Gastroesophageal sphincter (tissue), 3 donors: ENCODE measurements around the gene PGM1.

Source experiments
- EP300 ChIP-seq: sonication (generic); formaldehyde crosslinking; IDR thresholded peaks from one replicate; pipeline ENCODE4 v1.6.1; 2017; ENCODE audit warnings: antibody characterized with exemption, mild to moderate bottlenecking
- POLR2A ChIP-seq, 2 donors: fragments of 450-650 bp; IDR thresholded peaks; one replicate each; pipeline ENCODE4 v1.6.1; 2017; ENCODE audit warnings: antibody characterized with exemption in 2 of 2, mild to moderate bottlenecking in 2 of 2, moderate library complexity in 1 of 2
- POLR2AphosphoS5 ChIP-seq: sonication (generic); formaldehyde crosslinking; IDR thresholded peaks from one replicate; pipeline ENCODE4 v1.6.1; 2017; ENCODE audit warnings: antibody characterized with exemption
- TF ChIP-seq, protein P1 (sequence below), 4 experiments: fragments of 200-600 bp in 2 of 4; fragments of 450-650 bp in 2 of 4; sonication (generic) in 1 of 4; IDR thresholded peaks; one replicate each; pipeline ENCODE4 v1.5.1; 2017 to 2019; ENCODE audit warnings: antibody characterized with exemption in 4 of 4, mild to moderate bottlenecking in 2 of 4, moderate library complexity in 2 of 4

DNA sequence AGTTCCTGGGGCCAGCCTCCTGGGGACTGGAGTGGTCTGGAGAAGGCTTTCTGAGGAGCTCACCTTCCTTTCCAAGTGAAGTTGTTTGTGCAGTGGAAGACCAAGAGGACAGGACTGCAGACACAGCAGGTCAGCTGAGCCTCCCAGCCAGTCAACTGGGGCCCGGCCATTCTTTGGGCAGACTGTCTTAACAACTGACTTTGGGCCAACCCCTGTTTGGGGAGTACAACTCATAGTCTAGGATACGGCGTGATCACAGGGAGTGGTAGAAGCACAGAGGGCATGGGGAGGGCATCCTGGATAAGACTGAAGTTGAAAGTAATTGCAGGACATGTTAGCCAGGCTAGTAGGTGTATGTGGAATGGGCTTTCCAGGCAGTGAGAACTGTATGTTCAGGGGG is 50.3 kb downstream of the PGM1 start:
- TF ChIP-seq, protein P1, sequence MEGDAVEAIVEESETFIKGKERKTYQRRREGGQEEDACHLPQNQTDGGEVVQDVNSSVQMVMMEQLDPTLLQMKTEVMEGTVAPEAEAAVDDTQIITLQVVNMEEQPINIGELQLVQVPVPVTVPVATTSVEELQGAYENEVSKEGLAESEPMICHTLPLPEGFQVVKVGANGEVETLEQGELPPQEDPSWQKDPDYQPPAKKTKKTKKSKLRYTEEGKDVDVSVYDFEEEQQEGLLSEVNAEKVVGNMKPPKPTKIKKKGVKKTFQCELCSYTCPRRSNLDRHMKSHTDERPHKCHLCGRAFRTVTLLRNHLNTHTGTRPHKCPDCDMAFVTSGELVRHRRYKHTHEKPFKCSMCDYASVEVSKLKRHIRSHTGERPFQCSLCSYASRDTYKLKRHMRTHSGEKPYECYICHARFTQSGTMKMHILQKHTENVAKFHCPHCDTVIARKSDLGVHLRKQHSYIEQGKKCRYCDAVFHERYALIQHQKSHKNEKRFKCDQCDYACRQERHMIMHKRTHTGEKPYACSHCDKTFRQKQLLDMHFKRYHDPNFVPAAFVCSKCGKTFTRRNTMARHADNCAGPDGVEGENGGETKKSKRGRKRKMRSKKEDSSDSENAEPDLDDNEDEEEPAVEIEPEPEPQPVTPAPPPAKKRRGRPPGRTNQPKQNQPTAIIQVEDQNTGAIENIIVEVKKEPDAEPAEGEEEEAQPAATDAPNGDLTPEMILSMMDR (IDR thresholded peaks at IDR 0.05), result no peak
- TF ChIP-seq POLR2AphosphoS5 (no peak), POLR2A (IDR thresholded peaks at IDR 0.05) (no peak), EP300 (no peak)
